HG03520 (cell line): ENCODE measurements around the gene GABBR2.

Source experiments
- ATAC-seq: cut with Tn5 transposase; IDR thresholded peaks from one replicate; pipeline ENCODE4 v1.9.1; 2021; ENCODE audit warnings: mild to moderate bottlenecking, moderate library complexity; ENCODE audit not compliant: unreplicated experiment

GABBR2 gene

GRCh38 chr9:98453589-98454311, 255.0 kb downstream of the GABBR2 start:
- ATAC-seq, result no peak

DNA sequence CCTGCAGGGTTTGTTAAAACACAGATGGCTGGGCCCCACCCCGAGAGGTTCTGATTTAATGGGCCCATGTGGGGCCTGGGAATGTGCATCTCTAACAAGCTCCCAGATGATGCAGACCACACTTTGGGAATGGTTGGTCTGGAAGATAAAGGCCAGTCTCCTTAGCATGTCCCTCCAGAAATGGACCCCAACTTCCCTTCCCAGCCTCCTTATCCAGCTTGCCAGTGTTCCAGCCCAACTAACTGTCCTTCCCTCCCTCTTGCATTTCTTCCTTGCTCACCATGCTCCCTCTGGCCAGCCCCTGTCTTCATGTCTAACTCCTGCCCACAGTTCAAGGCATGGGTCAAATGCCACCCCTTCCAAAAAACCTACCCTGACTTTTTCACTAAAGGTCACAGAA, 257.2 kb downstream of the GABBR2 start:
- ATAC-seq, result no peak

- no peak for ATAC-seq
Measured at GRCh38 chr9:98450496-98450895, 258.2 kb downstream of the GABBR2 start.

DNA sequence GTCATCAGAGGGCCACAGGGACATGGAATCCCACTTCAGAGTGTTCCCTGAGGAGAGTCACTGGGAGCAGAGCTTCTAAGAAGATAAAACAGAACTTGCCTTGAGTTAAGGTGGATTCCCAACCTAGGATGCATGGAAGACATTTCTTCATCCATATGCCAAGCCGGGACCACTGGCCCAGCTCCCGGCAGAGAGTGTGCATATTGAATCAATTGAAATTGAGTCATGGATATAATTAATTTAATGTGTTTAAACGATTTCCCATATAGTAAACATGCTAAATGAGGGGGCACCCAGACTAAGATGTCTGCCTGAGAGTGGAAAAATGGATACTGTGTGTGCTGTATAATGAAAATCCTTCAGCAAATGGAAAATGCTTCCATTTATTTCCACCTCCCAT, 258.9 kb downstream of the GABBR2 start:
- ATAC-seq, result no peak

DNA sequence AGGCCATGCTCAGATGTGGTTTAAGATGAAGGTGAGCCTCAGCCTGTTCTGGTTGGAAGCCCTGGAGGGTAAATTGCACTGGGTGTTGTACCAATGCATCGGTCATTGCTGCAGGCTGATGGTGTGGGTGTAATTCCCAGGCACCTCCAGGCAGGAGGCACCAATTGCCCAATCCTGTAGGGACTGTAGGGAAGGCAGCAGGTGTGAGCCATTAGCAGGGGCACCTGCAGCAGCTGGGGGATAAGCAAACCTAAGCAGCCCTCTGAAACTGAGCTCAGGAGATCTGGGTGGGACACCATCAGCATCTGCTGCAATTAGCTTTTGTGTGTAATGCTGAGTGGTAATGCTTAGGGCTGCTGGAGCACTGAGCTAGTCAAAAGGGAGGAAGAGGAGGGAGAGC, 263.2 kb downstream of the GABBR2 start:
- ATAC-seq, result no peak

GRCh38 chr9:98444601-98445000, 264.1 kb downstream of the GABBR2 start:
- no peak for ATAC-seq

DNA sequence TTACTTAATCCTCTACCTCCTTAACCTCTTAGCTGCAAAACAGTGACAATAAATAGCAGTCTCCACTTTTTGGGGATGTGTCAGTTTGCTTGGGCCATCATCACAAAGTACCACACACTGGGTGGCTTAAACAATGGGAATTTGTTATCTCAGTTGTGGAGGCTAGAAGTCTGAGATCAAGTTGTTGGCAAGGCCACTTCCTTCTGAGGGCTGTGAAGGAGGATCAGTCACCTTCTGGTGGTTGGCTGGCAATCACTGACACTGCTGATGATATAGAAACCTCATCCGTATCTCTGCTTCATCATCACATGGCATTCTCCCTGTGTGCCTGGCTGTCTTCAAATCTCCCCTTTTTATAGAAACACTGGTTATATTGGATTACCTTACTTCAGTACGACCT, 266.2 kb downstream of the GABBR2 start:
- no peak for ATAC-seq

GRCh38 chr9:98442114-98442513, 266.6 kb downstream of the GABBR2 start:
- no peak for ATAC-seq

DNA sequence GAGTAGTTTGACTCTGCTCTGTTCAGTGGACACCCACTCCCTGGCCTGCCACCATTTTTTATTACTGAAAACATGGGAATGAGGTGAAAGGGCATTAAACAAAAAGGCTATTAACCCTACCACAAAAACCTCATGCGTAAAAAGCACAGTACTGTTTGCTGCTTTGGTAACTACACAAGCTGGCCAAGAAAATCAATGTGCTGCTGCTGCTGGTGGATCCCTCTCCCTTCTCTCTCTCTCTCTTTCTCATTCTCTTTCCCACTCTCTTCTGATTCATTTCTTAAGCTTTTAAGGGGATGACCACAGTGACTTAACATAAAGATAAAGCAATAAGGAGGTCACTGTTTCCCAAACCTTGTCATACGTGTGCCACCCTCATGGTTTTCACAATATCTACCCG, 270.1 kb downstream of the GABBR2 start:
- no peak for ATAC-seq

- ATAC-seq, result no peak
Measured at GRCh38 chr9:98437458-98438034, 271.2 kb downstream of the GABBR2 start.

DNA sequence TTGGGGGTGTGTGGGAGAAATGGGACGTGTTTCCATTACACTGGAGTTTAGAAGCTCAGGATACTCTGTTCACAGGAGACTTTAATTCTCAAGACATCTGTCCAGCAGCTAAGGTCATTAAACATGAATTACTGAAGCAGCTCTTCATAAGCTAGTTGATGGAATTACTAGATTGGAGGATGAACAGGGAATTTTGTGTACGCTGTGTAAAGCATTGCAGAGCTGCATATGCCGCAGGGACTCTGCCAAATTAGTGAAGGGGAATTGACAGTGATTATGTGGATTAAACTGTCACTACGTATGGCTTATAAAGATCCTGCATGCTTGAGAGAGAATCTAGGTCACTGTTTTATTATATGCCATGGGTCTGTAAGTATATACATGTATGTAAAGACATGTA, 275.8 kb downstream of the GABBR2 start:
- no peak for ATAC-seq

DNA sequence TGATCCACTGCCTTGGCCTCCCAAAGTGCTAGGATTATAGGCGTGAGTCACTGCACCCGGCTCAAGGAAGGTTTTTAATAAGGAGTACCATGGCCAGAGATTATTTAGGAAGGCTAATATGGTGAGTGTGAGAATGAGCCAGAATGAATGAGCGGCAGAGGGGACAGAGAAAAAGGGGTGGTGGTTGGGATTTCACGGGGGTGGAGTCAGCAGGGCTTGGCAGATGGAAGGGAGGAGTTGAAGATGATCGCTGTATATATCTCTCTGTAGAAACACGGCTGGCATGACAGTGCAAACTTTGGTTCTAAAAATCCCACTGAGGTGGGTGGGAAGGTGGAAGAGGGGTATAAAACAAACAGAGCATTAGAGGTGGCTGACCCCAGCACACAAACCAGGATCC, 276.6 kb downstream of the GABBR2 start:
- no peak for ATAC-seq

DNA sequence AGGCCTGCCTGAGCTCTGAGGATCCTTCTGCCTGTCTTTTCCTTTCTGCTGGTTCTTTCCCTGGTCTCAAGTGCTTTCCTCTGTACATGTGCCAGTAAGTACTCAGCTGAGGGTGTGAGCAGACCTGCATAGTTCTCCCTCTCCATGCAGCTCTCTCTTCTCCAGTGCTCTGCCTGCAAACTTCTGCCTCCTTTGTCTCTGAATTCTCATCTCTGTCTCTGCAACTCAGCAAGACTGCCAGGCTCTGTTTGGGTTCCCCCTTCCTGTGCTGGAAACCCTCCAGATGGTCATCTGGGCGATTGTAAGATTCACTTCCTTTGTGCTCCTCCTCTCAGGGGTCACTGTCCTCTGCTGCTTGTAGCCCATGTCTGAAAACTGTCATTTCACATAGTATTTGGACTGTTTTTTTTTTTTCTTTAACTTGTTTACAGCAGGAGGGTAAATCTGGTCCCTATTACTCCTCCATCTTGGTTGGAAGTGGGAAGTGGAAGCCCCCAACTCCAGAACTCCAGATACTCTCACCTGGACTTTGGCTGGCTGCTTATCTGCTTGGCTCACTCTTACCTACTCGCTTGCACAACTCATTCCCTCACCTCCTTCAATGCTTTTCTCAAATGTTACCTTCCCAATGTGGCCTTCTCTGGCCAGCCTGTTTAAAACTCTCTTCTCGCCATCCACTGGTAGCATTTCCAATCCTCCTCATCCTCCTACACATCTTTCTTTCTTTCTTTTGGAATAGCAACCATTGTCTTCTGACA, 278.0 kb downstream of the GABBR2 start:
- ATAC-seq, result no peak

- no peak for ATAC-seq
Measured at GRCh38 chr9:98429613-98430012, 279.1 kb downstream of the GABBR2 start.

GRCh38 chr9:98428454-98428853, 280.3 kb downstream of the GABBR2 start:
- no peak for ATAC-seq

- no peak for ATAC-seq
Measured at GRCh38 chr9:98427491-98427890, 281.2 kb downstream of the GABBR2 start.

DNA sequence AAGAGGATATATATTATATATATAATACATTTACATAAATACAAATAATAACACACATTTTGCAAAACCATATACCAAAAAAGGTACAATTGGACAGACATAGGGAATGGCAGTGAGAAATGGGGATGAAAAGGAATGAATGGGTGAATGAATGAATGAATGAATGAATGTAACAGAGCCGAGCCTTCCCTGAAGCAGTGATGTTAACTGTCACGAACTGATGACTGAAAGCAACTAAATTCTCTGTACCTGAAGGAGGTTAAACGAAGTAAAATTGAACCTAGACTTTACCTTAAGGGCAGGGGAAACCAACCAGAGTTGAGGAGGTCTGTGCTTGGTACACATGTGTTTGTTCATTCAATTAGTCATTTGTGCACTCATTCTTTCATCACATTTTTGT, 283.7 kb downstream of the GABBR2 start:
- ATAC-seq, result no peak

- no peak for ATAC-seq
Measured at GRCh38 chr9:98419260-98419603, 289.5 kb downstream of the GABBR2 start.

- no peak for ATAC-seq
Measured at GRCh38 chr9:98418578-98419259, 290.0 kb downstream of the GABBR2 start.

- no peak for ATAC-seq
Measured at GRCh38 chr9:98416294-98417248, 292.2 kb downstream of the GABBR2 start.

DNA sequence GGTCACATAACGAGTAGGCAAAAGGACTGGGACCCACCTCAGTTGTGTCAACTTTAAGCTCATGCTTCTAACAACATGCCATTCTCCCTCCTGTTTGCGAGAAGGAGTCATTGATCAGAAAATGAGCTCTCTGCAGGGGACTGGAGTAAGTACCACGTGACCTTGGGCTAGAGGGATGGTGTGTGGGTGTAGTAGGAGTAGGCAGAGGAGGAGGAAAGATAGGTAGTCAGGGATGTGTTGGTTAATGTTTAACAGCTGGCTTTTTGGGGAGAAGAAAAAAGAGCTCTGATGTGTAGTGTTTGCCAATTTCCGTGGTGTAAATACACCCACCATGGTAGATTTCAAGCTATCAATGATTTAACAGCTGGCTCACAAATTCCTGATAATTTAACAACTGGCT, 293.0 kb downstream of the GABBR2 start:
- no peak for ATAC-seq
